Activated CD8-positive, alpha-beta T cell treated with anti-CD3 and anti-CD28 coated beads for 36 hours (primary cell): ENCODE results near the gene POU2F1. TPM values are rescaled to one million over a fixed set of nuclear protein-coding genes. Genes with fewer than 3 reads are reported as not detected.

Experiments used
- ATAC-seq: fragments of 200-7000 bp; cut with Tn5 transposase; one replicate; pipeline ENCODE4 v1.10.0; 2021; ENCODE audit warnings: mild to moderate bottlenecking, moderate library complexity
- CTCF ChIA-PET: fragments of 350-600 bp; sonication (Branson Sonifier 250); formaldehyde crosslinking; loops from one replicate; lab custom pipeline; 2021; ENCODE audit warnings: antibody characterized with exemption; lab: Charles Lee
- POLR2A ChIA-PET: fragments of 350-600 bp; sonication (Branson Sonifier 250); formaldehyde crosslinking; loops from one replicate; lab custom pipeline; 2021; ENCODE audit warnings: antibody characterized with exemption; lab: Charles Lee
- DNase-seq: peaks from one replicate; pipeline ENCODE4 v3.0.0-alpha.2; 2020
- H3K27ac Mint-ChIP-seq: one replicate; pipeline ENCODE4 v1.8.0; 2021; ENCODE audit warnings: mild to moderate bottlenecking, mixed read lengths
- H3K27me3 Mint-ChIP-seq: one replicate; pipeline ENCODE4 v1.8.0; 2021; ENCODE audit warnings: mixed read lengths
- H3K36me3 Mint-ChIP-seq: one replicate; pipeline ENCODE4 v1.8.0; 2021; ENCODE audit warnings: low read depth, mixed read lengths
- H3K4me1 Mint-ChIP-seq: one replicate; pipeline ENCODE4 v1.8.0; 2021; ENCODE audit warnings: low read depth, mixed read lengths
- H3K4me3 Mint-ChIP-seq: one replicate; pipeline ENCODE4 v1.8.0; 2021; ENCODE audit warnings: mild to moderate bottlenecking, moderate library complexity, mixed read lengths
- H3K9me3 Mint-ChIP-seq: one replicate; pipeline ENCODE4 v1.8.0; 2021; ENCODE audit warnings: mixed read lengths
- intact Hi-C: fragments of 100-400 bp; cut with micrococcal nuclease; formaldehyde crosslinking; loops from one replicate; pipeline ENCODE4 v1.10.0; 2022
- total RNA-seq, 2 experiments: library from RNA; stranded (reverse); gene quantifications; one replicate each; pipeline ENCODE4 v1.2.3, GENCODE V29; 2021
- TF ChIP-seq, protein P1 (sequence below): fragments of 200-600 bp; IDR thresholded peaks from one replicate; pipeline ENCODE4 v1.8.0; 2022; ENCODE audit warnings: antibody characterized with exemption, mild to moderate bottlenecking

The POU2F1 gene
- total RNA-seq, 2 experiments from 2014 or later = 23.6 to 24.2 TPM

DNA sequence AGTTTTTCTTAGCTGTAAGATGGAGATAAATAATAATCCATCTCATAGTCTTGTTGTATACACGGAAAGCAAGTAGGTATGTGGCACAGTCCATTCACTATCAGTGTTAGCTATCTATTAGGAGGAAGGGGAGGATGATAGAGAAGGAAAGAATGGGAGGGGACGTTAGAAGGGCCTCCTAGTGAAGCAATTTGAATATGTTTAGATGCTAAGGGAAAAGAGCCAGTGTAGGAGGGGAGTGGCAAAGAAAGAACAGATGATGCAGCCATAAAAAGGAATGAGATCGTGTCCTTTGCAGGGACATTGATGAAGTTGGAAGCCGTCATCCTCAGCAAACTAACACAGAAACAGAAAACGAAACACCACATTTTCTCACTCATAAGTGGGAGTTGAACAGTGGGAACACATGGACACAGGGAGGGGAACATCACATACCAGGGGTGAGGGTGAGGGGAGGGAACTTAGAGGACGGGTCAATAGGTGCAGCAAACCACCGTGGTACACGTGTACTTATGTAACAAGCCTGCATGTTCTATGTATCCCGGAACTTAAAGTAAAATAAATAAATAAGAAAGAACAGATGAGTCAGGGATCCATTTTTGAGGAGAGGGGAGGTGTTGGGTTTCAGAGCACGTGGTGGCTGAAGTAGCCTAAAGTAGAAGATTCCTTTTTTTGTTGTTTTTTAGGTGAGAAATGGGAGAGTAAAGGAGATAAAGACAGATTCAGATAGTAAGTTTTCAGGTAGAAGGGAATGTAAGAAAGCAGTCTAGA is 124.1 kb downstream of the POU2F1 start:
- Mint-ChIP-seq H3K27me3 (no peaks in the 10 kb centered on the region), H3K27ac (no peak overlapping the region), H3K36me3 (no peaks in the 10 kb centered on the region), H3K9me3 (no peaks in the 10 kb centered on the region), H3K4me1 (no peaks in the 10 kb centered on the region), H3K4me3 (no peak overlapping the region)
- ATAC-seq (no peak), DNase-seq (no peak)
- CTCF ChIA-PET = interaction anchor here (1.1 kb wide), 1 partner anchor 77 kb away, joined by 4 read pairs; no protein-coding TSS in a partner anchor
- intact Hi-C loops = no loop called here
- POLR2A ChIA-PET = no interaction called here
- TF ChIP-seq, protein P1, sequence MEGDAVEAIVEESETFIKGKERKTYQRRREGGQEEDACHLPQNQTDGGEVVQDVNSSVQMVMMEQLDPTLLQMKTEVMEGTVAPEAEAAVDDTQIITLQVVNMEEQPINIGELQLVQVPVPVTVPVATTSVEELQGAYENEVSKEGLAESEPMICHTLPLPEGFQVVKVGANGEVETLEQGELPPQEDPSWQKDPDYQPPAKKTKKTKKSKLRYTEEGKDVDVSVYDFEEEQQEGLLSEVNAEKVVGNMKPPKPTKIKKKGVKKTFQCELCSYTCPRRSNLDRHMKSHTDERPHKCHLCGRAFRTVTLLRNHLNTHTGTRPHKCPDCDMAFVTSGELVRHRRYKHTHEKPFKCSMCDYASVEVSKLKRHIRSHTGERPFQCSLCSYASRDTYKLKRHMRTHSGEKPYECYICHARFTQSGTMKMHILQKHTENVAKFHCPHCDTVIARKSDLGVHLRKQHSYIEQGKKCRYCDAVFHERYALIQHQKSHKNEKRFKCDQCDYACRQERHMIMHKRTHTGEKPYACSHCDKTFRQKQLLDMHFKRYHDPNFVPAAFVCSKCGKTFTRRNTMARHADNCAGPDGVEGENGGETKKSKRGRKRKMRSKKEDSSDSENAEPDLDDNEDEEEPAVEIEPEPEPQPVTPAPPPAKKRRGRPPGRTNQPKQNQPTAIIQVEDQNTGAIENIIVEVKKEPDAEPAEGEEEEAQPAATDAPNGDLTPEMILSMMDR = no peak

DNA sequence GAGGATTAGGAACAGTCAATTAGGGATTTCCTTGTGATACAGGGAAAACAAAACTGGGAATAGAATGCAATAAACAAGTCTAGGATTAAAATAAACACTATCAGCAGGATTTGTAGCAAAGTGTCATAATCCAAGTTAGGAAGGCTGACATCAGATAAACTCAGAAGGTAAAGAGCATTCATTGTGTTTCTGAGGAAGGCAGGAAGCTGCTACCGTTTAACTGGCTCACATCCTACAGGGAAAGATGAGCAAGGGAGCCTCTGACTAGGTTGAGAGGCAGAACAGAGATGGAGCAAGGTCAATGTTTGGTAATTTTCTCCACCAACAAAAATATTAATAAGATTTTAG is 124.7 kb downstream of the POU2F1 start:
- H3K27ac Mint-ChIP-seq = no peak overlapping the region
- no peak for ATAC-seq
- H3K36me3 Mint-ChIP-seq = no peaks in the 10 kb centered on the region
- TF ChIP-seq, protein P1 = no peak
- CTCF ChIA-PET = no interaction called here
- no peaks in the 10 kb centered on the region for H3K27me3 Mint-ChIP-seq
- no peaks in the 10 kb centered on the region for H3K9me3 Mint-ChIP-seq
- intact Hi-C loops = no loop called here
- POLR2A ChIA-PET = no interaction called here
- no peak overlapping the region for H3K4me3 Mint-ChIP-seq
- no peak for DNase-seq
- no peaks in the 10 kb centered on the region for H3K4me1 Mint-ChIP-seq

DNA sequence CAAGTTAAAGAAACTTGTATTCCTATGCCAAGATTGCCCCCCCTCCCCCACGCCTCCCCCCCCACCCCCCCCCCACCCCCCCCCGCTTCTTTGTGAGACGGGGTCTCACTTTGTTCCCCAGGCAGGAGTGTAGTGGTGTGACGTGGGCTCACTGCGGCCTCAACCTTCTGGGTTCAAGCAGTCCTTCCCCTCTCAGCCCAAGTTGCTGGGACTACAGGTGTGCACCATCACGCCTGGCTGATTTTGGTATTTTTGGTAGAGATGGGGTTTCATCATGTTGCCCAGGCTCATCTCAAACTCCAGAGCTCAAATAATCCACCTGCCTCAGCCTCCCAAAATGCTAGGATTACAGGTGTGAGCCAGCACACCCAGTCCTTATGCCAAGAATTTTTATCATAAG is 136.6 kb downstream of the POU2F1 start:
- TF ChIP-seq, protein P1 = no peak
- no peak overlapping the region for H3K4me3 Mint-ChIP-seq
- peaks cover 3% of the 10 kb centered on the region for H3K9me3 Mint-ChIP-seq
- peaks cover 5% of the 10 kb centered on the region for H3K36me3 Mint-ChIP-seq
- no peaks in the 10 kb centered on the region for H3K27me3 Mint-ChIP-seq
- CTCF ChIA-PET = no interaction called here
- no peak for DNase-seq
- ATAC-seq = no peak
- intact Hi-C loops = no loop called here
- H3K4me1 Mint-ChIP-seq = no peaks in the 10 kb centered on the region
- no peak overlapping the region for H3K27ac Mint-ChIP-seq
- POLR2A ChIA-PET = no interaction called here

DNA sequence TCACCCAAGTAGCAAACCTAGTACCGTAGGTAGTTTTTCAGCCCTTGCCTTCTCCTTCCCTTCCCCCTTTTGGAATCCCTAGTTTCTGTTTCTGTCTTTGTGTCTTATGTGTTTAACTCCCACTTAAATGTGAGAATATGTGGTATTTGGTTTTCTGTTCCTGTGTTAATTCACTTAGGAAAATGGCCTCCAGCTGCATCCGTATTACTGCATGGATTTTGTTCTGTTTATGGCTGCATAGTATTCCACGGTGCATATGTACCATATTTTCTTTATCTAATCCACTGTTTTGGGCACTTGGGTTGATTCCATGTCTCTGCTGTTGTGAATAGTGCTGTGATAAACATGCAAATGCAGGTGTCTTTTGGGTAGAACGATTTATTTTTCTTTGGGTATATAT is 138.6 kb downstream of the POU2F1 start:
- Mint-ChIP-seq H3K27me3 (no peaks in the 10 kb centered on the region), H3K4me1 (no peaks in the 10 kb centered on the region), H3K9me3 (peaks cover 3% of the 10 kb centered on the region), H3K36me3 (peaks cover 4% of the 10 kb centered on the region), H3K27ac (no peak overlapping the region), H3K4me3 (no peak overlapping the region)
- ChIA-PET POLR2A (no interaction called here), CTCF (no interaction called here)
- TF ChIP-seq, protein P1 = no peak
- DNase-seq = no peak
- intact Hi-C loops = no loop called here
- no peak for ATAC-seq

DNA sequence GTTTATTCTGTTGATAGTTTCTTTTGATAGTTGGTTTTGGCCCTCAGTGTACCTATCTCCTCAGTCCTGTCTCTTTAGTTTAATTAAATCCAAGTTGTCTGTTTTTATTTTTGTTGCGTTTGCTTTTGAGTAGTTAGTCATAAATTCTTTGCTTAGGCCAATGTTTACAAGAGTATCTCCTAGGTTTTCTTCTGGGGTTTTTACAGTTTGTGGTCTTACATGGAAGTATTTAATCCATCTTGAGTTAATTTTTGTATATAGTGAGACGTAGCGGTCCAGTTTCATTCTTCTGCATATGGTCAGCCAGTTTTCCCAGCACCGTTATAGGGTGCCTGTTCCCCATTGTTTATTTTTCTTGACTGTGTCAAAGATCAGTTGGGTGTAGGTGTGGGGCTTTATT is 139.4 kb downstream of the POU2F1 start:
- Mint-ChIP-seq H3K4me3 (no peak overlapping the region), H3K27me3 (no peaks in the 10 kb centered on the region), H3K4me1 (no peaks in the 10 kb centered on the region), H3K36me3 (peaks cover 4% of the 10 kb centered on the region), H3K9me3 (peaks cover 1% of the 10 kb centered on the region), H3K27ac (no peak overlapping the region)
- ChIA-PET CTCF (no interaction called here), POLR2A (no interaction called here)
- TF ChIP-seq, protein P1 = no peak
- ATAC-seq (no peak), DNase-seq (no peak)
- intact Hi-C loops = no loop called here
